Esophagus mucosa (tissue), 1 donor: Measurements from ENCODE around the gene GLE1. TPM values are rescaled to one million over a fixed set of nuclear protein-coding genes. Genes with fewer than 3 reads are reported as not detected.

Experiments used
- ATAC-seq: fragments of 200-7000 bp; cut with Tn5 transposase; one replicate; pipeline ENCODE4 v1.9.1; 2020
- total RNA-seq: library from RNA; stranded (reverse); gene quantifications from one replicate; pipeline ENCODE4 v1.2.4, GENCODE V29; 2023
- donor health status: DM: yes; HTN: yes; CAD: no.

The GLE1 gene
- 22.5 TPM for total RNA-seq

- peak; percentile 98 for ATAC-seq
These were observed at the start of gene GLE1 for GRCh38 chr9:128504485-128505413. Gene GLE1 (plus strand): TSS chr9:128504719. CDS start chr9:128504806, 87 bp downstream.

GRCh38 chr9:128454991-128455390 lies 49.5 kb upstream of the GLE1 start:
- no peak for ATAC-seq

GRCh38 chr9:128455849-128456612 lies 48.5 kb upstream of the GLE1 start, which contains the start of gene ODF2:
Gene ODF2 (plus strand): TSS chr9:128456006. CDS start chr9:128456092, 86 bp downstream.
- peak; percentile 97 for ATAC-seq

- ATAC-seq: peak; percentile 69
These were observed 47.9 kb upstream of the GLE1 start for GRCh38 chr9:128456613-128457061.

- no peak for ATAC-seq
These were observed 47.3 kb upstream of the GLE1 start for GRCh38 chr9:128457207-128457606.

- no peak for ATAC-seq
These were observed 45.5 kb upstream of the GLE1 start for GRCh38 chr9:128459011-128459410.

GRCh38 chr9:128469070-128469469 lies 35.4 kb upstream of the GLE1 start:
- ATAC-seq: no peak

- ATAC-seq: no peak
These were observed 34.0 kb upstream of the GLE1 start for GRCh38 chr9:128470560-128470959.

GRCh38 chr9:128473104-128473503 lies 31.4 kb upstream of the GLE1 start:
- no peak for ATAC-seq

- ATAC-seq: no peak
These were observed 28.7 kb upstream of the GLE1 start for GRCh38 chr9:128475867-128476266.

GRCh38 chr9:128479262-128479661 lies 25.3 kb upstream of the GLE1 start:
- no peak for ATAC-seq

- ATAC-seq: no peak
These were observed 23.0 kb upstream of the GLE1 start for GRCh38 chr9:128481561-128481960.

GRCh38 chr9:128482186-128482585 lies 22.3 kb upstream of the GLE1 start:
- no peak for ATAC-seq

GRCh38 chr9:128484686-128485413 lies 19.7 kb upstream of the GLE1 start:
- ATAC-seq: no peak

- ATAC-seq: no peak
These were observed 19.1 kb upstream of the GLE1 start for GRCh38 chr9:128485414-128485855.

GRCh38 chr9:128486201-128486600 lies 18.3 kb upstream of the GLE1 start:
- no peak for ATAC-seq

- ATAC-seq: no peak
These were observed 11.1 kb upstream of the GLE1 start for GRCh38 chr9:128493424-128493823.

GRCh38 chr9:128494108-128494745 lies 10.3 kb upstream of the GLE1 start:
- peak; percentile 51 for ATAC-seq

GRCh38 chr9:128494746-128495129 lies 9.8 kb upstream of the GLE1 start:
- no peak for ATAC-seq

- ATAC-seq: peak; percentile 40
These were observed 9.2 kb upstream of the GLE1 start for GRCh38 chr9:128495296-128495695.

- ATAC-seq: peak; percentile 11
These were observed 8.6 kb upstream of the GLE1 start for GRCh38 chr9:128495804-128496417.
